HG03469 (cell line): ENCODE results near the gene FAM114A1.
"Not testable (repeated sequence)": the region's sequence is repeated elsewhere in the genome, so short reads cannot be mapped to it uniquely, and the experiment has no call there.

Source experiments
- ATAC-seq: cut with Tn5 transposase; IDR thresholded peaks from one replicate; pipeline ENCODE4 v1.9.1; 2021; ENCODE audit warnings: mild to moderate bottlenecking, moderate library complexity, moderate number of reproducible peaks; ENCODE audit not compliant: unreplicated experiment

FAM114A1 gene

GRCh38 chr4:38928974-38929373, 61.4 kb downstream of the FAM114A1 start:
- no peak for ATAC-seq

DNA sequence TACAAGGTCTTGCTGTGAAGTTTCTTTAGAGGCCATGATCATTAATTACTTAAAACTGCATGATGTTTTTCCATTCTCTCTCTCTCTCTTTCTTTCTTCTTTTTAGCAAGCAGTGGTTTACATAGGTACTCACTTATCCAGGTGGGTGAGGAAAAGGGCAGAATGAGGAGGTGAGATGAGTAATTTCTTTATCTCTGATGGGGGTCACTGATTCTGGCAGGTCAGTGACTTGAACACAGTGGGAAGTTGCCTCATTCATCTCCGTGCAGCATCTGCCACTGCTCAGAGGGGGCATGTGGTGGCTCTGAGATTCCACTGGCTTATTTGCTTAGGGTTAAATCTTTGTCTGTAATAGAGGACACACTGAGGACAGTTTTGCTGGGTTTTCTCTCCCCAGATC, 62.6 kb downstream of the FAM114A1 start:
- ATAC-seq: no peak

- no peak for ATAC-seq
These were observed 63.1 kb downstream of the FAM114A1 start for GRCh38 chr4:38930707-38931106.

DNA sequence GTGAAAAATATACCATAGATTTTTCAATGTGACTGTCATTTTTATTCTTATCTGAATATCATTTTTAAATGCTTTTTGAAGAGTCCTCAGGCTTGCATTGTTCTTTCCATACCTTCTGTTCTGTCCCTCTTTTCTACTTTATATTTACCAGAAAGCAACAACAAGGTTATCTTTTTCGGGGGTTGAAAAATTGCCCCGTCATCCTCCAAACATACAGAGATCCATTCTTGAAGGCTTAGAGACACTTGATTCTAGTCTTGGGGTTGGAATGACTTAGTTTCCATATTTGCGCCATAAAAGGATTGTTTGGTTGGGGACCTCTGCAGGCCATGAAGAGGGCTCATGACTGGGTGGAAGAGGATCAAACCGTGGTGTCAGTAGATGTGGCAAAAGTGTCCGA, 63.5 kb downstream of the FAM114A1 start:
- ATAC-seq: no peak

- ATAC-seq: no peak
These were observed 67.9 kb downstream of the FAM114A1 start for GRCh38 chr4:38935391-38936073.

GRCh38 chr4:38939165-38939564, 71.6 kb downstream of the FAM114A1 start:
- peak; percentile 95 for ATAC-seq

- ATAC-seq: no peak
These were observed 72.9 kb downstream of the FAM114A1 start for GRCh38 chr4:38940476-38940875.

- not testable (repeated sequence) for ATAC-seq
These were observed 74.3 kb downstream of the FAM114A1 start for GRCh38 chr4:38941906-38942305.

- no peak for ATAC-seq
These were observed 75.7 kb downstream of the FAM114A1 start for GRCh38 chr4:38943343-38943742.

GRCh38 chr4:38944440-38944839, 76.8 kb downstream of the FAM114A1 start:
- ATAC-seq: no peak

DNA sequence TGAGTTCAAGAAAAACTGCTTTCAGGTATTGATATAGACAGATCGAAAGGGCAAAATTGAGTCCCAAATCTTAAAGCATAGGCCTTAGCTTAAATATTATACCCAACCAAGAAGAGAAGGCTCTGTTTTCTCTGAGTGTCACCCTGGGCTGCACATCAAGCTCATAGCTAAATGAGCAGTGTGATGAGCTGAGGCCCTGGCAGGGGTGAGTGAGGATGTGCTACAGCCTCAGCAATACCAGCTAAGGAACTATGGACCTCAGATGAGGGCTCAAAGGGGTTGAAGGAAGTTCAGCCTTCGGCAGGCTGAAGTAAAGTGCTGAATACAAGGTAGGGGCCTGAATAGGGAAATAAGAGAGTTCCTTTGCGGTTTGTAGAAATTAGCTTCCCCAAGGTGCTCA, 79.3 kb downstream of the FAM114A1 start:
- ATAC-seq: no peak

DNA sequence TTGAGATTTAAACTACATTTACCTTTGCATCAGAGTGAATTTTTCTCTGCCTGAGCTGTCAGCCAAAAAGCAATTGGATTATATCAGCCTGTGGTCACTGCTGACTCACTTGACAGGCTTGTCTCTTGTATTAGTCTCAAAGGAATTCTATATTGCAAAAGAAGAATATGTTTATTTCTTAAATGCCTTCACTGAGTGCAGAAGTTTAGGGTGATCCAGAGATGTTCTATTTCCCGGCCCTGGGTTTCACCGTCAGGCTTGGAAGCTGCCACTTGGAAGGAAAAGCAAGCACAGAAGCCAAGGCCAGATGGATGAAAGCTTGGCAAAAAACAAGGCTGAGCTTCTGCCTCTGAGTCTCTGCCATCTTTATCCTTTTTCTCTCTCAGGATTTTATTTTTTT, 80.9 kb downstream of the FAM114A1 start:
- ATAC-seq: no peak

DNA sequence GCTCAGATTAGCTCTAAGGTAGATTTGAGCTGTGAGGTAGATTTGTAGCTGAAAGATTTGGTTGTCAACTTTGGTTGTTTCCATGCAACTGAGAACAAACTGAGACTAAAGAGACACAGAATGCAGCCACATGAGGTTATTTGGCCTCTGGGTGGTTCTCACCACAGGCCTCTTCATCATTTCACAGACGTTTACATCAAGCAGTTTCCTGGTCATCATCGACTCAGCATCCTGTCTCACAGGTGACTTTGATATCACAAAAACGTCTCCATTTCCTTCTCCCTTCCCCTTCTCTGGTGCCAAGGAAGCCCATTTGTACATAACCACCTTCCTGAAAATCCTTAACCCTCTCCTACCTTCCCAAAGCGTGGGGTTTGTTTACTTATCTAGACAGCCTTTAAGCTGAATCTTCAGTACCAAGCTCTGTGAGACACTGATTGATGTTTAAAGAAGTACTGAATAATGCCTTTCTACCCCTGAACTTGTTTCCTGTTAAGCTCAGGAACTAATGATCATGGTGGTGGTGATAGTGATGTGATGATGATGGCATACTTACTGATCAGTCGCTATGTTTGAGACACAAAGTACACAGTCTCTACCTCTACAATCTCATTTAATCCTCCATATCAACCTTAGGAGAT, 81.9 kb downstream of the FAM114A1 start:
- no peak for ATAC-seq

- no peak for ATAC-seq
These were observed 82.6 kb downstream of the FAM114A1 start for GRCh38 chr4:38950159-38950558.

DNA sequence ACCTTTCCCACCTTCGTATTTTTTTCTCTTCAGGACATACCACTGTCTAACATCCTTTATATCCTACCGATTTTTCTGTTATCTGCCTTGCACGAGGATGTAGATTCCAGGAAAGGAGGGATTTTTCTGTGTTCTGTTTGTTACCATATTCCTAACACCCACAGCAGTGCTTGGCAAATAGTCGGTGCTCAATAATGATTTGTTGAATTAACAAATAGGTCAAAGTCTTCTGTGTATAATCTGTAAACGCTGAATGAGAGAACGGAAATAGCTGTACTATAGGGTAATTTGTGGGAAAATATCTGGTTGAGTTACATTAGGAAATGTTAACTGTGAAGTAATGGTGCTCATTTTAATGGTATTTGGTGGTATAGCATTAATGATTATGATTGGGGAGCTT, 83.1 kb downstream of the FAM114A1 start:
- no peak for ATAC-seq

GRCh38 chr4:38951598-38951997, 84.0 kb downstream of the FAM114A1 start:
- no peak for ATAC-seq

DNA sequence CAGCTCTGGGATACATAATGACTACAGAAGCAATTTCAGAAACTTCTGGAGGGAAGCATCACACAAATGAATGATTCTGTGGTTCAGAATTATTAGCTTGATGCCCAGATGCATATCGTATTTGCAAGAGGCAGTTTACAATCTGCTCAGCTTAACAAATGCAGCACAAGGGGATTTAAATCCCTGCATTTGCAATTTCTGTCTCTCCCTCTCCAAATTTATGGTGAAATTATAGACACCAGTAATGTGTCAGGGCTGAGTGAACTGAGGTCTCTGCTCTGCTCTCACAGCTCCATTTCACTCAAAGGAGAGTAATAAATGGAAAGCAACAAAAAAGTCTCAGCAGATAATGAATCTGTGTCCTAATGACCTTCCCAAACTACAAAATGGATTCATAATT, 84.4 kb downstream of the FAM114A1 start:
- no peak for ATAC-seq

DNA sequence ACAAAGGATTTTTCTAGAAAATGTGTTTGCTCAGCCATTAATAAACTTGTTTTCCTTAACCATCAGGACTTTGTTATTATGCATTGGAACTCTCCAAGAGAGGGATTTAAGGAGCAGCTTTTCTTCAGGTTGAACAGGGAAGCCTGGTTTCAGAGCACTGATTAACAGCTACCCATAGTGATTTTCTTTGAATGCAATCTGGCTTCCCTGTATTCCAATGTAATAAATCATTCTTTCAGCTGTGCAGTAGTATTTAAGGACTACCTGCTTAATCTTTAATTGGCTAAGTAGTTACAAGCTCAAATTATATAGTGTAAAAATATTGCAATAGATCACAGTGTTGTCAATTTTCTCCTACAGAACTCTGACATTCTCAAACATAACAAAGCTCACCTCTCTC, 87.1 kb downstream of the FAM114A1 start:
- no peak for ATAC-seq

DNA sequence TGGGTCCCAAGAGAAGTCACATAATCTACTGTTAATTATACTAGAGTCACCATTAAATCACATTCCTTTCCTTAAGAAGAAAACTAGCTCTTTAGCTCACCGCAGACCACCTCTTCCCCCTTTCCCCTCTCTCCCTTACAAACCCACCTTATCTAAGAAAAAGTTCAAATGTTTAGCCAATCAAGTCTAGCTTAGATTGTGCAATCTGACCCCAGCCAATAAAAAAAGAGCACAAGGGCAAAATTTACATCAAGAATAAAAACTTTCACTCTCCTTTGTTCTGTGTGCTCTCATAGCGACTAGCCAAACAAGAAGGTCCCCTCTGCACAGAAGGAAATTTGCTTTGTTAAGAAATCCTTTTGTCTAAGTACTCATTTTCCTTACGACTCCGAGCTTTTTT, 88.4 kb downstream of the FAM114A1 start:
- ATAC-seq: no peak

DNA sequence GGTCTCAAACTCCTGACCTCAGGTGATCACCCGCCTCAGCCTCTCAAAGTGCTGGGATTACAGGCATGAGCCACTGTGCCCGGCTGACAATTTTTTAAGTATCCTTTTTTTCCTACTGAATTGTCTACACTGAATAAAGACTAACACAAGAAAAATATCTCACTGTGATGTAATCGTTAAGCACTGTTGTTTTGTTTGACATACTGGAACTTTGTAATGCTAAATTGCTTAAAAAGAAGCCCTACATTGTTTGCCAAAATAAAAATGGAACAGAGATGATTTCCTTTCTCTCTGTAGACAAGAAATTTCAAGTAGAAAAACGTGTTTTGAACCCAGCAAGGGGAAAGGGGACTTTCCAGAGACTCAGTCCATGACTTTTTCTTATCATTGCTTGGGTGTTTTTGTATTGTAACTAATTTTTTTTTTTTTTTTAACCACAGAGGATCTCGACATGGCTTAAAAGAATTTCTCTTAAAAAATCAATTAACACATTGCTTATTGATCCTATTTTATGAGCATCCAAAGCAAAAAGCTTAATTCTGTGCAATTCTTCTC, 89.7 kb downstream of the FAM114A1 start:
- no peak for ATAC-seq

- ATAC-seq: no peak
These were observed 90.3 kb downstream of the FAM114A1 start for GRCh38 chr4:38957893-38958292.

DNA sequence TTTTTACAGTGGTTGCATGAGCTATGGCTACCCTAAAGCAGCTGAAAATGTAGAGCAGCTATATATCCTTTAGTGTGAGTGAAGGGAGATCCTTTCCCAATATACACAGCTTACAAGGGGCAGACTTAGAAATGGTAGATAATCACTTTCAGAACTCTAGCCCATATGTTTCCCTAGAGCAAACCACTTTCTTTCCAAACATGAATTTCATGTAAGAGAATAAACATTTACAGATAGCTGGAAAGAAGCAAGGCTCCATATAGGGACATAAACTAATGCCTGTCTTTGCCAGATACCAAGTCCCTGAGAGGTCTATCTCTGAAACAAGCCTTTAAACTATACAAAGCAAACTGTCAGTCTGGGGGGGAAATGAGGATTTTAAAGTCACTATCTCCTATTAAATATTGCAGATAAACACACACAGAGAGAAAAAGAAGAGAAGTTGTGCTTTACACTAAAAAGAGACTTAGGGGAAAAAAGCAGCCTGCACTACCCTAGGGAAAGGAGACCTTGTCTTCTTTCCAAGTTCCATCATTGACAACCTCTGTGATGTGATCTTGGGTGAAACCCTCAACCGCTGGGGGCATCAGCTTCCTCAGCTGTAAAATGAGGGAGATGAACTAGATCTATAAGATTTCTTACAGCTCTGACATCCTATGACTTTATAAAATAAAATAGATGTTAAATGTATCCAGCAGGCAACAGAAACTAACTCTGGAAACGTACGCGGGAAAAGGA, 91.0 kb downstream of the FAM114A1 start:
- no peak for ATAC-seq
